NCI-H345 treated with DMSO at 0.1 percent for 48 hours (cell line): ENCODE data around the gene ZBTB46.
"Not testable (repeated sequence)": the region's sequence is repeated elsewhere in the genome, so short reads cannot be mapped to it uniquely, and the experiment has no call there.

Experiments
- DNase-seq: peaks from one replicate; lab custom pipeline; 2025; ENCODE audit not compliant: unreplicated experiment; lab: John Stamatoyannopoulos, UW

Gene ZBTB46

GRCh38 chr20:63790572-63791168, 40.4 kb downstream of the ZBTB46 start:
- DNase-seq: no peak

- DNase-seq: no peak
Measured at GRCh38 chr20:63789836-63790571, 41.1 kb downstream of the ZBTB46 start.

GRCh38 chr20:63787749-63788148, 43.3 kb downstream of the ZBTB46 start:
- no peak for DNase-seq

- DNase-seq: no peak
Measured at GRCh38 chr20:63787302-63787701, 43.8 kb downstream of the ZBTB46 start.

GRCh38 chr20:63785691-63786131, 45.4 kb downstream of the ZBTB46 start:
- no peak for DNase-seq

- DNase-seq: no peak
Measured at GRCh38 chr20:63783970-63784369, 47.1 kb downstream of the ZBTB46 start.

GRCh38 chr20:63782521-63782971, 48.5 kb downstream of the ZBTB46 start:
- no peak for DNase-seq

- no peak for DNase-seq
Measured at GRCh38 chr20:63782051-63782471, 49.0 kb downstream of the ZBTB46 start.

- no peak for DNase-seq
Measured at GRCh38 chr20:63781181-63781580, 49.9 kb downstream of the ZBTB46 start.

GRCh38 chr20:63778857-63779256, 52.2 kb downstream of the ZBTB46 start:
- DNase-seq: no peak

GRCh38 chr20:63778034-63778752, 52.9 kb downstream of the ZBTB46 start:
- no peak for DNase-seq

GRCh38 chr20:63777614-63778013, 53.5 kb downstream of the ZBTB46 start:
- no peak for DNase-seq

GRCh38 chr20:63776875-63777274, 54.2 kb downstream of the ZBTB46 start:
- not testable (repeated sequence) for DNase-seq

- no peak for DNase-seq
Measured at GRCh38 chr20:63775096-63775978, 55.7 kb downstream of the ZBTB46 start.

GRCh38 chr20:63774306-63774705, 56.8 kb downstream of the ZBTB46 start:
- DNase-seq: no peak

- DNase-seq: no peak
Measured at GRCh38 chr20:63773571-63774241, 57.4 kb downstream of the ZBTB46 start.

GRCh38 chr20:63772781-63773518, 58.1 kb downstream of the ZBTB46 start:
- no peak for DNase-seq

GRCh38 chr20:63771046-63771707, 59.9 kb downstream of the ZBTB46 start:
- DNase-seq: no peak

- DNase-seq: no peak
Measured at GRCh38 chr20:63769891-63770474, 61.1 kb downstream of the ZBTB46 start.
